GM20431 (cell line): Measurements from ENCODE around the gene TSPO.
"Not testable (repeated sequence)": the region's sequence is repeated elsewhere in the genome, so short reads cannot be mapped to it uniquely, and the experiment has no call there.

Source experiments
- in situ Hi-C: fragments of 300-500 bp; cut with MseI, MboI; formaldehyde crosslinking; loops from one replicate; pipeline ENCODE4 v1.15.0; 2020; ENCODE audit warnings: low sequenced_read_pairs; ENCODE audit not compliant: unreplicated experiment

The TSPO gene

GRCh38 chr22:43129426-43130425 lies 21.6 kb upstream of the TSPO start:
- in situ Hi-C loops, result no loop called here

- in situ Hi-C loops, result no loop called here
Measured at GRCh38 chr22:43131773-43132501, 19.4 kb upstream of the TSPO start.

DNA sequence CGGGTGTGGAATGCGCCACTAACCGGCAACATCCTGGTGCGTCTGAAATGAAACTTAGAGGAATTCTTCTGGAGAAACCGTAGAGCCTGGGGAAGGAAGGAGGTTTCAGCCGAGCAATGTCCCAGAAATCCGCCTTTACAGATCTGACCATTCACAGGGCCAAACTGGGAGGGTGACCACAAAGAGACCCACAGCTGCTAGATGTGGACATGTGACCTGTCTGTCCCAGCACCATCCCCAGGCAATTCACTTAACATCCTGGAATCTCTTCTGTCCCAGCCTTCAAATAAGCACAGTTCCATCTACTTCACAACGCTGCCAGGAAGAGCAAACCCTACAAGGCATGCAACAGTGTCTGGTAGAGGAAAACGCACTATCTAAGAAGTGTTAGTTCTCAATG lies 18.0 kb upstream of the TSPO start:
- in situ Hi-C loops, result no loop called here

DNA sequence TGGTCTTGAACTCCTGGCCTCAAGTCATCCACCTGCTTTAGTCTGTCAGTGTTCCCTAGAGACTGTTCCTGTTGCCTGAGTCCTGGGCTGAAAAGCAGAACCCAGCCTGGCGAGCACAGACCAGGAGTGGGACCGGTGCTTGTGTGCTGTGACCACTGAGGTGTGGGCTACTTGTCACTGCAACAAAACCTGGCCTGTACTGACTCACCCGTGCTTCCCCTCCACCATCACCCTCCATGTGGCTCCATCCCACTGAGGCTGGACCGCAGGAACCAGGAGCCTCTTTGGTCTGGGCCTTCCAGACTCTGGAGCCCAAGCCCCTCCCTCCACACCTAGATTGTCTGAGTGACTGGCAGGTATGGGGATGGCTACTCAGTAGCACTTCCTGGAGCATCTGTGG lies 16.8 kb upstream of the TSPO start:
- in situ Hi-C loops, result no loop called here

DNA sequence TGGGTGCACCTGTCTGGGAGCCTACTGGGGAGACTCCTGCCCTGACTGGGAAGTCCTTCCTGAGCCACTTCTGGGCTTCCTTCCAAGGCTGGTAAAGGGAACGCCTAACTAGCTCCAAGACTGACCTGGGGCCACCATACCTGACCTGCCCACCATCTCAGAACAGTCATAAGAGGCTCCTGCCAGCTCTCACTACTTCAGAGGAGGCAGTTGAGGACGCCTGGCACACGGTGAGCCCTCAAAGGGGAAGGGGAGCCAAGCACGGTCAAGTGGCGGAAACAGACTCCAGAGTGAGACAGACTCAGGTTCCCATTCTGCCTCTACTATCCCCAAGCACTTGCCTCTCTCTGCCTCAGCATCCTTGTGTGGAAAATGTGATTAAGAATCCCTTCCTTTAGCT lies 15.8 kb upstream of the TSPO start:
- in situ Hi-C loops, result no loop called here

DNA sequence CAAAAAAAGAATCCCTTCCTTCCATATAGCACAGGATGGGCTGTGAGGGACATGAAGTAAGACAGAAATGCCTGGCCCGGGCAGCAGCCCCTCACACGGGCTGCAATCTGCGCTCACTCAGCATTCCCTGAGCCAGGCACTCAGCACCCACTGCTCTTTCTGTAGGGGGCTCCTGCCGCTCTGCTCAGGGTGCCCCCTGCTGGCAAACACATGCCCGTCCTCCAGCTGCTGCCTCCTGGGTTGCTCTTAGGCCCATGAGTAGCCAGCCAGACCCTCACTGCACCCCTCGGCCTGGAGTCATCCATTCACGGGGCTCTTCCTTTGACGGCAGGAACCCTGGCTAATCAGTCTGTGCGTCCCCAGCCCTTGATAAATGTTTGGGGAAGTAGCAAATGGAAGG lies 15.1 kb upstream of the TSPO start:
- in situ Hi-C loops, result no loop called here

- in situ Hi-C loops, result no loop called here
Measured at GRCh38 chr22:43136801-43137200, 14.6 kb upstream of the TSPO start.

DNA sequence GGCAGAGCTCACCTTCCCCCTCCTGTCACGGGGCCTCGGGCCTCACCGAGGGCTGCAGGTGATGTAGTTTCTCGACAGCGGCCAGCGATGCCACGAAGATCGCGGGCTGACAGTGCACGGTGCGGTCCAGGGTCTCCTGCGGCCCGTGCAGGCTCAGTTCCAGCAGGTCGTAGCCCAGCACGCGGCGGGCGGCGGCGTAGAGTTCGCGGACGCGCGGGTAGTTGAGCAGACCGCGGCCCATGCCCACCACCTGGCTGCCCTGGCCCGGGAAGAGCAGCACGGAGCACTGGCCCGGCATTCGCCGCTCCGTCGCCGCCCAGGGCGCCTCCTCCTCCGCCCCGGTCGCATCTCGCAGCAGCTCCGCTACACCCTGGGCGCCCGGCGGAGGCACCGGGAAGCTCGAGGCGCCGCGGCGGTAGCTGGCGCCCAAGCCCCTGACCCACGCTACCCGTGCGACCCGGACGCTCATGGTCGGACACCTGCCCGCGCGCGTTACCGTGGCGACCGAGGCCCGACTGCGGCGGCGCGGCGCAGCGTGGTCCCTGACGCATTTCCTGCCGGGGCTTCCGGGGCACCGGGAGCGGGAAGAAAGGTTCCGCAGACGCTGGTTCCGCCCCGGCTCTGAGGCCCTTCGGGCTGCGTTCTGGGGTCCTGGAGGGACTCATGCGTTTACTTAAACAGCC lies 8.3 kb upstream of the TSPO start, which contains the start of gene MCAT:
MCAT (minus strand) TSS at position 519 of the 683 bp plus-strand sequence; CDS start at position 469, 50 bp downstream.
- in situ Hi-C loops, result no loop called here

DNA sequence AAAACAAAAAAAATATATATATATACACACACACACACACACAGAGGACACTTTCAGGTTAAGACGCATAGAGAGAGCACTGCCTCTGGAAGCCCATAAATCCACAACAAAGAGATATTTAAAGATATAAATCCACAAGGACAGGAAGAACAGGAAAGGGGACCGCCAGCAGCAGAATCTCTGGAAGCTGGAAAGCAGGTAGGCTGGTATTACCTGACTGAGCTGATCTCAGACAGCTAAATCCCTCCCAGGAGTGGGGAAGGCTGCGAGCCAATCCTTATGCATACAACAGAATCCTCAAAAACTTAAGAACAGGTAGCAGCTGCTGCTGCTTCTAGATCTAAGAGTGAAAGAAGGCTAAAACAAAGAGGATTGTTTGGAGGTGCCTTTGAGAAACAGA lies 6.4 kb upstream of the TSPO start:
- in situ Hi-C loops, result no loop called here

GRCh38 chr22:43145371-43145770 lies 6.0 kb upstream of the TSPO start:
- in situ Hi-C loops, result not testable (repeated sequence)

GRCh38 chr22:43146332-43146731 lies 5.0 kb upstream of the TSPO start:
- in situ Hi-C loops, result not testable (repeated sequence)

- in situ Hi-C loops, result no loop called here
Measured at GRCh38 chr22:43147821-43148220, 3.5 kb upstream of the TSPO start.

- in situ Hi-C loops, result no loop called here
Measured at GRCh38 chr22:43148581-43148980, 2.8 kb upstream of the TSPO start.

GRCh38 chr22:43150731-43151206 lies 590 bp upstream of the TSPO start:
- in situ Hi-C loops, result no loop called here

DNA sequence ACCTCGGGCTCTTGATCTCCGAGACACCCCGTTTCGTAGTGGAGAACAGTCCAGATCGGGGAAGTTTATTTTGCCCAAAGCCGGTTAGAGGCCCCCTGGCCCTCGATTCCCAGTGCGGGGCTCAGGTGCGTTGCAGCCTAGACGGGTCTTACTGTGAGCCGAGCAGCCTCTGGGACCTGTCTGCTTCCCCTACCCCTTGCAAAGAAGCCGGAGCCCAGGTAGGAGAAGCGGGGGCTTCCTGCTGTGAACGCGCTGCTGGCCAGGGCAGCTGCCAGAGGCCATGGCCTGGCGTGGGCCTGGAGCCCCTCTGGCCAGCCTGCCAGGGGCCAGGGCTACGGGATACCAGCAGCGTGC lies 621 bp downstream of the TSPO start:
- in situ Hi-C loops, result no loop called here

GRCh38 chr22:43152357-43153071 lies 1.2 kb downstream of the TSPO start:
- in situ Hi-C loops, result no loop called here

- in situ Hi-C loops, result no loop called here
Measured at GRCh38 chr22:43153899-43154298, 2.5 kb downstream of the TSPO start.

GRCh38 chr22:43154887-43155536 lies 3.7 kb downstream of the TSPO start:
- in situ Hi-C loops, result no loop called here

DNA sequence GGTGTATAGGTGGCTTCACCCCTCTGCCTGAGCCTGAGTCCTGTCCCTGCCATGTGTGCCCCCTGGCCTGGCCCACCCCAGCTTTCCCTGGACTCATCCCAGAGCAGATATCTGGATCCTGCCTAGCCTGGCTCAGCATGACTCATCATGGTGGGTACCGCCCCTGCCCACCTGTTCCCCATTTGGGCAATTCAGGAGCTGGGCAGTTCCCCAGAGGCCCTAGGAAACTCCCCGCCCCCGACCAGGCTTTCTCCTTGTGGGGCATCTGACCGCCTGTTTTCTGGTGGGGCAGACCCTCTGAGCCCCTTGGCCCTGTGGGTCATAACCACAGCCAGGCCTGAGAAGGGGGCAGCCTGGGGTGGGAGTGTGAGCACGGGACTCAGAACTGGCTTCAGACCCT lies 4.4 kb downstream of the TSPO start:
- in situ Hi-C loops, result no loop called here
